Stimulated activated CD8-positive, alpha-beta memory T cell treated with anti-CD3 and anti-CD28 coated beads, Interleukin-15, amount 100 ng/mL, for 1 hour (primary cell): ENCODE measurements around the gene BICD1.
"Not testable (repeated sequence)": the region's sequence is repeated elsewhere in the genome, so short reads cannot be mapped to it uniquely, and the experiment has no call there.

Experiments used
- DNase-seq: peaks from one replicate; pipeline ENCODE4 v3.0.0-alpha.2; 2020; ENCODE audit warnings: low read depth

The BICD1 gene

GRCh38 chr12:32106517-32107358 is at the start of gene BICD1:
TSS of gene BICD1 (plus strand) at chr12:32106847. CDS start at chr12:32107332, 485 bp downstream.
- peak; percentile 42 for DNase-seq

DNA sequence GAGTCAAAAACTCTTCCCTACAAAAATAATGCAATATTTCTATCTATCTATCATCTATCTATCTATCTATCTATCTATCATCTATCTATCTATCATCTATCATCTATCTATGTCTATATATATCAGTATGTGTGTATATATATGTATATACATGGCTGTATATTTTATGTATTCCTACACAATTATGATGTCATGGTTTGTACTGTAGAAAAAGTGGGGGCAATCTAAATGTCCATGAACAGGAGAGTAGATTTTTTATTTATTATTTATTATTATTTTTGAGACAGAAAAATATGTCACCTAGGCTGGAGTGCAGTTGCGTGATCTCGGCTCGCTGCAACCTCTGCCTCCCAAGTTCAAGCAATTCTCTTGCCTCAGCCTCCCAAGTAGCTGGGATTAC is 45.6 kb upstream of the BICD1 start:
- DNase-seq = no peak

DNA sequence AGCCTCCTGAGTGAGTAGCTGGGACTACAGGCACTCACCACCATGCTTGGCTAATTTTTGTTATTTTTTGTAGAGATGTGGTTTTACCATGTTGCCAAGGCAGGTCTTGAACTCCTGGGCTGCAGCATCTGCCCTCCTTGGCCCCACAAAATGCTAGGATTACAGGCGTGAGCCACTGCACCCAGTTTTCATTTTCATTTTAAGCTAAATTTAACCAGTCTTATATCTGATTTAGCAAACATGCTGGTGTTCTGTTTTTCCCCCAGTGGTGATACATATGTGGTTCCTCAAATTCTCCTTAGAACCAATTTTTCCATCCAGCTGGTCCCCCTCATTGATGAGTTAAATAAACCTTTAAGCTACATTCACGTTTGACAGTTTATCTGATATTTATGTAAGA is 43.8 kb upstream of the BICD1 start:
- DNase-seq = no peak

GRCh38 chr12:32063796-32064195 is 42.9 kb upstream of the BICD1 start:
- no peak for DNase-seq

DNA sequence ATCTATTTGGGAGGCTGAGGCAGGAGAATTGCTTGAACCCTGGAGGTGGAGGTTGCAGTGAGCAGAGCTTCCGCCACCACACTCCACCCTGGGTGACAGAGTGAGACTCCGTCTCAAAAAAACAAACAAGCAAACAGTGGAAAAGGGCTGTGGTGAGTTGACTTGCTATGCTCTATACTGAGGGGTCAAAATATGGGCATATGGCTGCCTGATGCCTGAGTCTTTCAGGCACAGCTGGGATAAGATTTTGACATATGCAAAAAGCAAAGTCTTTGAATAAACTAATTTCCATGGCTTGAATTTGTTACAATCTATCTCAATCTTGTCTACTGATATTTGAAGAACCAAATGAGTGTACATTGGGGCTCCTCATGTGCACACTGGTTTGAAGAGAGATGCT is 40.4 kb upstream of the BICD1 start:
- no peak for DNase-seq

- no peak for DNase-seq
These were observed 37.6 kb upstream of the BICD1 start for GRCh38 chr12:32069071-32069470.

GRCh38 chr12:32069731-32070130 is 36.9 kb upstream of the BICD1 start:
- DNase-seq = no peak

GRCh38 chr12:32070370-32070769 is 36.3 kb upstream of the BICD1 start:
- no peak for DNase-seq

DNA sequence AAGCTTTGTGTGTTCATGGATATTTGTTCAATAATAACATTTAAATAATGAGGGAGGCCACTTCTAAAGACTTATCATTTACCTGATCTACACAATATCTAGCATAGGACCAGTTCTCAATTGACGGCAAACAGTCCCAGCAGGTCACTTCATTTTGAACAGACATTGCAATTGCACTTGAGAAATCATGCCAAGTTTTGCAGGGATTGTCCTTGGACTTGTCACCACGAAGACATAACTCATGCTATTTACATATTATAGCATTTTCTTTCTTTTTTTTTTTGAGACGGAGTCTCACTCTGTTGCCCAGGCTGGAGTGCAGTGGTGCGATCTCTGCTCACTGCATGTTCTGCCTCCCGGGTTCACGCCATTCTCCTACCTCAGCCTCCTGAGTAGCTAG is 34.5 kb upstream of the BICD1 start:
- DNase-seq = no peak

DNA sequence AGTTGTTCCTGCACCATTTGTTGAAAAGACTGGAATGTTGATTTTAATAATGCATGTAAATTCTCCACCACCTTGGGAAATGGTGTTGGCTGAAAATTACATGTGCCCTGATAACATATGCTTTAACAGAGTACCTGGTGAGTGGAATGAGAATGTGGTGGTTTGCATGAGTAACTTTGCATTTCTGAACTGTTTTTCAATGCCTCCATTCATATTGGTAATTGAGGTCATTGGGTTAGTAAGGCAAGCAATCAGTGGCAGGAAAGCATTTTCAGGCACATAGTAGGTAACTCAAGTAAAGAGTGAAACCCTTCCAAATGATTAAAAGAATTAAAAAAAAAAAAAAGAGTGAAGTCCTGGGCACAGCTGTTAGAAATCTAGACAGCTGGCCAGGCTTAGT is 32.2 kb upstream of the BICD1 start:
- no peak for DNase-seq

DNA sequence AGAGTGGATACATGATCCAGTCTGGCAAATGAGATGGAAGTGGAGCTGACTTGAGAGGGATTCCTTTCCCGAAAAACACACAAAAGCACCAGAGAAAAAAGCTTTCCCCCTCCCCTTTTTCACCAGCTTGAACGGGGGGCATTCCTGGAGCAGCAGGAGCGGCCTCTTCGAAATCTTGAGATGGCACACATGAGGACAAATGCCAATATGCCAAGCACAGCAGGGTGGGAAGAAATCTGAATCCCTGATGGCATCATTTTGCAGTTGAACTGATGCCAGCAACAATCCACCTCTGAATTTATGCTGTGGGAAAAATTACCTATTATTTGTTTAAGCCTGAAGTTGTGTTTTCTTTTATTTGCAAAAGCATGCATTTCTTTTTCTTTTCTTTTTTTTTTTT is 29.7 kb upstream of the BICD1 start:
- DNase-seq = no peak

- no peak for DNase-seq
These were observed 26.2 kb upstream of the BICD1 start for GRCh38 chr12:32080435-32080834.

GRCh38 chr12:32083489-32083888 is 23.2 kb upstream of the BICD1 start:
- DNase-seq = no peak

DNA sequence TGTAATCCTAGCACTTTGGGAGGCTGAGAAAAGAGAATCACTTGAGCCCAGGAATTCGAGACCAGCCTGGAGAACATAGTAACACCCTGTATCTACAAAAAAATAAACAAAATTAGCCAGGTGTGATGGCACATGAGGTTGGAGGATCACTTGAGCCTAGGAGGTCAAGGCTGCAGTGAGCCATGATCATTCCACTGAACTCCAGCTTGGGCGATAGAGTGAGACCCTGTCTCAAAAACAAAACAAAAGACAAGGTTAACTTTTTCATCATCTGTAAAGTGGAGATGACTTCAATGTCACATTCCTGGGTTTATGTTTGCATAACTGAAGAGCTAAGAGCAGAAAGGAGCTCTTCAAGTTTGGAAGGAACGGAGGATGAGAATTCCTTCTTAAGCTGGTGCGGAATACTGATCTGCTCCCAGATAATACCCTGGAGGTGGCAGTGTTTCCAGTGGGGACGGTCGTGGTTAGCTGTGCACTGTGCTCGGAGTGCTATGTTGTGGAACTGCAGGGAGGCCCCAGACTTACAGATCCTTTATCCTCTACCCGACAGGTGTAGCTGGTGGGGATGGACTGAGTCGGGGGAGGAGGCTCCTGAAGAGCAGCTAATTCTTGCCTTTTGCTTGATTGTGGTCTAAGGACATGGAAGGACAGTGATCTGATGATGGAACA is 22.5 kb upstream of the BICD1 start:
- no peak for DNase-seq

DNA sequence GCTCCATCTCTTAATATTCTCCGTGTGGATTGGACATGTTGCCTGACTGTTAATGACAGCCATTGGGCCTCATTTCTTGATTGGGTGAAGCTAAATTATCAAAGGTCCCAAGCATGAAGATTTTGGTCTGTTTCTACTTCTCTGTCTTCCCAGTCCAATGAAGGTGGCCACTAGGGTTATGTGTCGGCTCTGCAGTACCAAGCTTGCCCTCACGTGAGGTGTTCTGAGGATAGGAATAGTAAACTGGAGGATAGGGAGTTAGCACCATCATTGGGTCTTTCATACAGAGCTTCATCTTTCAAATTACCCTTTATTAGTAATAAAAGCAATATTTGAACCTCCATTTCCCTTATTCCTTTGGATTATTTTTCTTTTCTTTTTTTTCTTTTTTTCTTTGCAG is 21.9 kb upstream of the BICD1 start:
- DNase-seq = no peak

DNA sequence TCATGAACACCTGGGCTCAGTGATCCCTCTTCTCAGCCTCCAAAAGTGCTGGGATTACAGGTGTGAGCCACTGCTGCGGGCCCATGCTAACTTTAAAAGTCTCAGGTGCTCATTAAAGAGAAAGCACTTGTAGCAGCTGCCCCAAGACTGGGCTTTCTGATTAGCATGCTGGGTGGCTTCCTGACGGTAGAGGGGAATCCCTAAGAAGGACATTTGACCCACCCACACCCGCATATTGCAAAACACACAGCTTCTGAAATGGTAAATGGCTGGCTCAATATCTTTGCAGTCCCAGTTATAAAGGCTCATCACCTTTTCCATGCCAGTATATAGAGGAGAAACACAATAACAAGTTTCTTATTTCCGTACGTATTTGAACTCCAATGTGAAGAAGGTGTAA is 19.3 kb upstream of the BICD1 start:
- no peak for DNase-seq

- DNase-seq = no peak
These were observed 17.5 kb upstream of the BICD1 start for GRCh38 chr12:32089156-32089555.

DNA sequence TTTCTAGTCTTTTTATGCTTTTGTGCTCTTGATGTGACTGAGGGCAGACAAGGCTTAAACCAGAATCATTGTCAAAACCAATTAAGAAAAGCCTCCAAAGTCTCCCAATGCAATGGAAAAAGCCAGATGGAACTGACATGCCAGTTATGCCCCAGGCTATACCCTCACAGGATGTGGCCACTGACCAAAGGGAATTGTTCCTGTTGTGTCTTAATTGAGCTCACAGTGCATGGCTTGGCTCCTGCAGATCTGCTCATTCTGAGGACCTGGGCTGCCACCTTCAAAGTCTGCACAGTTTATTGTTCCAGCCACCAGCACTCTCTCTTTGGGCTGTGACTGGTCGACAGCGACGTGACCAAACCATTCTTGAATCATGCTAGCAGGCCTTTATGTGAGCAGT is 17.1 kb upstream of the BICD1 start:
- no peak for DNase-seq

GRCh38 chr12:32091696-32092095 is 15.0 kb upstream of the BICD1 start:
- no peak for DNase-seq

DNA sequence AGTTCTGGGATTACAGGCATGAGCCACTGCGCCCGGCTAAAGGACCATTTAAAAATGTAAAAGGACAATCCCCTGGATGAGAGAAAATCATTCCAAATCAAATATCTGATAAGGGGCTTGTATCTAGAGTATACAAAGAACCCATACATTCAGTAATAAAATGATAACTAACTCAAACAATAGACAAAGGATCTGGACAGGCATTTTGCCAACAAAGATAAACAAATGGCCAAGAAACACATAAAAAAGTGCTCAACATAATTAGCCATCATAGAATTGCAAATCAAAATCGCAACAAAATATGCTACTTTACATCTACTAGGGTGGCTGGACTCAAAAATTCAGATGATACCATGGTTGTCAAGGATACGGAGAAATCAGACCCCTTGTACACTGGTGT is 8.5 kb upstream of the BICD1 start:
- no peak for DNase-seq

DNA sequence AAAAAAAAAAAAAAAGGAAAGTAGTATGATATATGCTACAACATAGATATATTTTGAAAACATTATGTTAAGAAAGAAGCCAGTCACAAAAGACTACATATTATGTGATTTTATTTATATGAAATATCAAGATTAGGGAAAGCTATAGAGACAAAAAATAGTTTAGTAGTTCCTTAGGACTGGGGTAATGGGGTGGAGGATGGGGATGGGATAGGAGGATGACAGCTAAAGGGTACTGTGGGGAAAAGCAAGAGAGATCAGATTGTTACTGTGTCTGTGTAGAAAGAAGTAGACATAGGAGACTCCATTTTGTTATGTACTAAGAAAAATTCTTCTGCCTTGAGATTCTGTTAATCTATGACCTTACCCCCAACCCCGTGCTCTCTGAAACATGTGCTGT is 7.4 kb upstream of the BICD1 start:
- not testable (repeated sequence) for DNase-seq

- no peak for DNase-seq
These were observed 6.3 kb upstream of the BICD1 start for GRCh38 chr12:32100361-32100760.

DNA sequence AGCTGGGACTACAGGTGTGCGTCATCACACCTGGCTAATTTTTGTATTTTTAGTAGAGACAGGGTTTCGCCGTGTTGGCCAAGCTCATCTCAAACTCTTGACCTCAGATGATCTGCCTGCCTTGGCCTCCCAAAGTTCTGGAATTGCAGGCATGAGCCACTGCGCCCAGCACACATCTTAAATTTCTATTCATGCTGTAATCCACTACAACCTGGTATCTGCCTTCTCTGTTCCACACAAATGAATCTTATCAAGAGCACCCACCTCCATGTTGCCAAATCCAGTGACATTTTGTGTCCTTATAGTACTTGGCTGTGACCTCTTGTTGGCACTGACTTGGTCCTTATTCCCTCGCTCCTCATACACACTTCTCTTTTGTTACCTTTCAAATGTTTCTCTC is 5.8 kb upstream of the BICD1 start:
- DNase-seq = no peak

- no peak for DNase-seq
These were observed 4.4 kb upstream of the BICD1 start for GRCh38 chr12:32102234-32102633.
